ENCODE results near the gene XIRP1.
"Not testable (repeated sequence)": the region's sequence is repeated elsewhere in the genome, so short reads cannot be mapped to it uniquely, and the experiment has no call there.

XIRP1 gene

GRCh38 chr3:39228496-39228895 is 36.1 kb upstream of the XIRP1 start:
- ChIA-PET CTCF (interaction anchor here (0.9 to 1.8 kb wide), 6 partner anchors 12 to 63 kb away, joined by 3 to 6 read pairs (median 4); no protein-coding TSS in a partner anchor), POLR2A (no interaction called here)
- no peak for TF ChIP-seq CTCF (IDR thresholded peaks at IDR 0.05; ENCODE audit: control extremely low read depth, extremely low read depth, low read depth, missing control alignments)
- no peak for DNase-seq (ENCODE audit: extremely low spot score)

DNA sequence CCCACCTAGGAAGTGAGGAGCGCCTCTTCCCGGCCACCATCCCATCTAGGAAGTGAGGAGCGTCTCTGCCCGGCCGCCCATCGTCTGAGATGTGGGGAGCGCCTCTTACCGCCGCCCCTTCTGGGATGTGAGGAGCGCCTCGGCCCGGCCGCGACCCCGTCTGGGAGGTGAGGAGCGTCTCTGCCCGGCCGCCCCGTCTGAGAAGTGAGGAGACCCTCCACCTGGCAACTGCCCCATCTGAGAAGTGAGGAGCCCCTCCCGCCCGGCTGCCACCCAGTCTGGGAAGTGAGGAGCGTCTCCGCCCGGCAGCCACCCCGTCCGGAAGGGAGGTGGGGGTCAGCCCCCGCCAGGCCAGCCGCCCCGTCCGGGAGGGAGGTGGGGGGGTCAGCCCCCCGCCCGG is 35.2 kb upstream of the XIRP1 start:
- DNase-seq (ENCODE audit: extremely low spot score); CTCF ChIA-PET; POLR2A ChIA-PET: not testable (repeated sequence)

GRCh38 chr3:39226106-39226741 is 33.8 kb upstream of the XIRP1 start:
- POLR2A ChIA-PET: no interaction called here
- no peak for TF ChIP-seq CTCF (IDR thresholded peaks at IDR 0.05; ENCODE audit: control extremely low read depth, extremely low read depth, low read depth, missing control alignments)
- CTCF ChIA-PET: interaction anchor here (0.7 to 1.0 kb wide), 2 partner anchors 20 to 62 kb away, joined by 3 read pairs; no protein-coding TSS in a partner anchor
- no peak for DNase-seq (ENCODE audit: extremely low spot score)

- no peak for TF ChIP-seq CTCF (IDR thresholded peaks at IDR 0.05; ENCODE audit: control extremely low read depth, extremely low read depth, low read depth, missing control alignments)
- ChIA-PET CTCF (interaction anchor here (1.2 to 1.7 kb wide), 3 partner anchors 9 to 64 kb away, joined by 4 to 5 read pairs (median 4); no protein-coding TSS in a partner anchor), POLR2A (no interaction called here)
- no peak for DNase-seq (ENCODE audit: extremely low spot score)
These were observed 31.9 kb upstream of the XIRP1 start for GRCh38 chr3:39224288-39224687.

DNA sequence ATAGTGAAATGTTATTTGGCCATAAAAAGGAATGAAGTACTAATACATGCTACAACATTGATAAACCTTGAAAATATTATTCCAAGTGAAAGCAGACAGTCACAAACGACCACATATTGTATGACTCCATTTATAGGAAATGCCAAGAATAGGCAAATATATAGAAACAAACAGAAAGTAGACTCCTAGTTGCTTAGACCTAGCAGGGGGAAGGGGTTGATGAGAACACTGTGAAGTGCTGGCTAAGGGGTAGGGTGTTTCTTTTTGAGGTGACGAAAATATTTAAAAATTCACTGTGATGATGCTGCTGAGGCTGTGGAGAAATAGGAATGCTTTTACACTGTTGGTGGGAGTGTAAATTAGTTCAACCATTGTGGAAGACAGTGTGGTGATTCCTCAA is 30.5 kb upstream of the XIRP1 start:
- TF ChIP-seq CTCF (IDR thresholded peaks at IDR 0.05; ENCODE audit: control extremely low read depth, extremely low read depth, low read depth, missing control alignments): no peak
- ChIA-PET CTCF (no interaction called here), POLR2A (no interaction called here)
- DNase-seq (ENCODE audit: extremely low spot score): no peak

DNA sequence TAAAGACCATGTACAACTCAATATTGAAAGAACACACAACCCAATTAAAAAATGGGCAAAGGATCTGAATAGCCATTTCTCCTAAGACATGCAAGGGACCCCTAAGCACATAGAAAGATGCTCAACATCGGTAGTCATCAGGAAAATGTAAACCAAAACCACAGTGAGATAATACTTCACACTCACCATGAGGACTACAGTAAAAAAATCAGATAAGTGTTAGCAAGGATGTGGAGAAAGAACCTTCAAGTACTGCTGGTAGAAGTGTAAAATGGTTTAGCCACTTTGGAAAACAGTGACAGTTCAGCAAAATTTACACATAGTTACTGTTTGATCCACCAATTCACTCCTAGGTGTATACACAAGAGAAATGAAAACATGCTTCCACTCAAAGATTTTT is 30.1 kb upstream of the XIRP1 start:
- ChIA-PET CTCF (no interaction called here), POLR2A (no interaction called here)
- TF ChIP-seq CTCF (IDR thresholded peaks at IDR 0.05; ENCODE audit: control extremely low read depth, extremely low read depth, low read depth, missing control alignments): no peak
- no peak for DNase-seq (ENCODE audit: extremely low spot score)

GRCh38 chr3:39221141-39221530 is 28.7 kb upstream of the XIRP1 start:
- DNase-seq (ENCODE audit: extremely low spot score): no peak
- POLR2A ChIA-PET: no interaction called here
- no peak for TF ChIP-seq CTCF (IDR thresholded peaks at IDR 0.05; ENCODE audit: control extremely low read depth, extremely low read depth, low read depth, missing control alignments)
- CTCF ChIA-PET: interaction anchor here (1.2 to 4.8 kb wide), 3 partner anchors 31 to 70 kb away, joined by 3 to 19 read pairs (median 7); no protein-coding TSS in a partner anchor

Measured in GM10248 (cell line).